HCT116 (cell line): ENCODE measurements around the gene ECSCR.

Source experiments
- ATF3 ChIP-seq: IDR thresholded peaks from 2 replicates; pipeline ENCODE4 v1.6.1; 2012
- POLR2A ChIP-seq: IDR thresholded peaks from 2 replicates; pipeline ENCODE4 v1.7.0; 2011; ENCODE audit warnings: borderline replicate concordance; ENCODE audit not compliant: insufficient read depth, insufficient read length; ENCODE audit errors: extremely low read depth
- SRF ChIP-seq: IDR thresholded peaks from 2 replicates; pipeline ENCODE4 v1.6.1; 2012; ENCODE audit warnings: low read depth
- TF ChIP-seq, protein P1 (sequence below), 3 experiments: fragments of 200-600 bp in 1 of 3; sonication (generic) in 1 of 3; IDR thresholded peaks in 2 of 3; conservative IDR thresholded peaks in 1 of 3; 2 replicates each; pipeline ENCODE4 v1.5.1; 2012 to 2017; ENCODE audit warnings: low read depth in 2 of 3, low read length in 2 of 3, antibody characterized with exemption in 1 of 3, borderline replicate concordance in 1 of 3, control low read depth in 1 of 3, mild to moderate bottlenecking in 1 of 3, mixed read lengths in 1 of 3, mixed run types in 1 of 3, moderate library complexity in 1 of 3; ENCODE audit not compliant: insufficient read depth in 1 of 3
- TF ChIP-seq, protein P2 (sequence below): IDR thresholded peaks from 2 replicates; pipeline ENCODE4 v1.6.1; 2012; ENCODE audit warnings: low read depth

DNA sequence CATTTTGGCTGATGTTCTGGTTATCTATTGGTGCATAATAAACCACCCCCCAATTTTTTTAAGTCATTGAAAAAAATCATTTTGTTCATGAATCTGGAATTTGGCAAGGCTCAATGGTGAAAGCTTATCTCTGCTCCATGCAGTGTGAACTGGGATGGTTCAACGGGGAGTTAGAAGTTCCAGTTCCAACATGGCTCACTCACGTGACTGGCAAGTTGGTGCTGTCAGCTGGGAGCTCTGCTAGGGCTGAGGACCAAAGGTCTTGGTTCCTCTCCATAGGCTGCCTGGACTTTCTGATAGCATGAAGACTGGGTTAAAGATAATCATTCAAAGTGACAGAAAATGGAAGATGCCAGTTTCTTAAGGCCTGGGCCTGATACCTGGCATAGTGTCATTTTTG lies 55.6 kb downstream of the ECSCR start:
- TF ChIP-seq, protein P1, sequence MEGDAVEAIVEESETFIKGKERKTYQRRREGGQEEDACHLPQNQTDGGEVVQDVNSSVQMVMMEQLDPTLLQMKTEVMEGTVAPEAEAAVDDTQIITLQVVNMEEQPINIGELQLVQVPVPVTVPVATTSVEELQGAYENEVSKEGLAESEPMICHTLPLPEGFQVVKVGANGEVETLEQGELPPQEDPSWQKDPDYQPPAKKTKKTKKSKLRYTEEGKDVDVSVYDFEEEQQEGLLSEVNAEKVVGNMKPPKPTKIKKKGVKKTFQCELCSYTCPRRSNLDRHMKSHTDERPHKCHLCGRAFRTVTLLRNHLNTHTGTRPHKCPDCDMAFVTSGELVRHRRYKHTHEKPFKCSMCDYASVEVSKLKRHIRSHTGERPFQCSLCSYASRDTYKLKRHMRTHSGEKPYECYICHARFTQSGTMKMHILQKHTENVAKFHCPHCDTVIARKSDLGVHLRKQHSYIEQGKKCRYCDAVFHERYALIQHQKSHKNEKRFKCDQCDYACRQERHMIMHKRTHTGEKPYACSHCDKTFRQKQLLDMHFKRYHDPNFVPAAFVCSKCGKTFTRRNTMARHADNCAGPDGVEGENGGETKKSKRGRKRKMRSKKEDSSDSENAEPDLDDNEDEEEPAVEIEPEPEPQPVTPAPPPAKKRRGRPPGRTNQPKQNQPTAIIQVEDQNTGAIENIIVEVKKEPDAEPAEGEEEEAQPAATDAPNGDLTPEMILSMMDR (IDR thresholded peaks at IDR 0.05 in 2 of 3, conservative IDR thresholded peaks at IDR 0.05 in 1 of 3; ENCODE audit: borderline replicate concordance in 1 of 3, insufficient read depth in 1 of 3, low read depth in 2 of 3, low read length in 2 of 3): no peak
- TF ChIP-seq, protein P2, sequence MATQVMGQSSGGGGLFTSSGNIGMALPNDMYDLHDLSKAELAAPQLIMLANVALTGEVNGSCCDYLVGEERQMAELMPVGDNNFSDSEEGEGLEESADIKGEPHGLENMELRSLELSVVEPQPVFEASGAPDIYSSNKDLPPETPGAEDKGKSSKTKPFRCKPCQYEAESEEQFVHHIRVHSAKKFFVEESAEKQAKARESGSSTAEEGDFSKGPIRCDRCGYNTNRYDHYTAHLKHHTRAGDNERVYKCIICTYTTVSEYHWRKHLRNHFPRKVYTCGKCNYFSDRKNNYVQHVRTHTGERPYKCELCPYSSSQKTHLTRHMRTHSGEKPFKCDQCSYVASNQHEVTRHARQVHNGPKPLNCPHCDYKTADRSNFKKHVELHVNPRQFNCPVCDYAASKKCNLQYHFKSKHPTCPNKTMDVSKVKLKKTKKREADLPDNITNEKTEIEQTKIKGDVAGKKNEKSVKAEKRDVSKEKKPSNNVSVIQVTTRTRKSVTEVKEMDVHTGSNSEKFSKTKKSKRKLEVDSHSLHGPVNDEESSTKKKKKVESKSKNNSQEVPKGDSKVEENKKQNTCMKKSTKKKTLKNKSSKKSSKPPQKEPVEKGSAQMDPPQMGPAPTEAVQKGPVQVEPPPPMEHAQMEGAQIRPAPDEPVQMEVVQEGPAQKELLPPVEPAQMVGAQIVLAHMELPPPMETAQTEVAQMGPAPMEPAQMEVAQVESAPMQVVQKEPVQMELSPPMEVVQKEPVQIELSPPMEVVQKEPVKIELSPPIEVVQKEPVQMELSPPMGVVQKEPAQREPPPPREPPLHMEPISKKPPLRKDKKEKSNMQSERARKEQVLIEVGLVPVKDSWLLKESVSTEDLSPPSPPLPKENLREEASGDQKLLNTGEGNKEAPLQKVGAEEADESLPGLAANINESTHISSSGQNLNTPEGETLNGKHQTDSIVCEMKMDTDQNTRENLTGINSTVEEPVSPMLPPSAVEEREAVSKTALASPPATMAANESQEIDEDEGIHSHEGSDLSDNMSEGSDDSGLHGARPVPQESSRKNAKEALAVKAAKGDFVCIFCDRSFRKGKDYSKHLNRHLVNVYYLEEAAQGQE: no peak
- no peak for TF ChIP-seq ATF3
- no peak for TF ChIP-seq SRF
- TF ChIP-seq POLR2A: no peak
